GM11168 (cell line): ENCODE measurements around the gene MYO19.
"Not testable (repeated sequence)": the region's sequence is repeated elsewhere in the genome, so short reads cannot be mapped to it uniquely, and the experiment has no call there.

Experiments used
- in situ Hi-C: fragments of 300-500 bp; cut with MboI; formaldehyde crosslinking; loops from one replicate; pipeline ENCODE4 v1.12.0; 2022; ENCODE audit warnings: low sequenced_read_pairs; ENCODE audit not compliant: unreplicated experiment

Gene MYO19

DNA sequence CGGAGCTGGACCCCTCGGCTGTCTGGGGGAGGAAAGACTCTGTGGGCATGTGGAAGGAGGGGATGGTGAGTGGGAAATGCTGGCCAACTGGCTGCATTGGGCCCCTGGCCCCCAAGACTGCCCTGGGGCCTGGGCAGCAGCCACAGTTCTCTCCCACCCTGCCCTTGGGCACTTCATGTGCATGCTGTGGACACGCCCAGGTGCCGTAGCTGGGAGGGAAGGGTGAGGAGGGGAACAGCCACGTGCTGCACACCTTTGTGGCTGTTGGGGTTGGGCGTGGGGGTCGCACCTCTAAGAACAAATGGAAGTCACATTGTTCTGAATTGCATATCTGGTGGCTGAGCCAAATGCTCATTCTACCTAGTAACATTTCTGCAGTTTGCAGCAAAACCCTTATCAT, 60.1 kb downstream of the MYO19 start:
- in situ Hi-C loops = no loop called here

DNA sequence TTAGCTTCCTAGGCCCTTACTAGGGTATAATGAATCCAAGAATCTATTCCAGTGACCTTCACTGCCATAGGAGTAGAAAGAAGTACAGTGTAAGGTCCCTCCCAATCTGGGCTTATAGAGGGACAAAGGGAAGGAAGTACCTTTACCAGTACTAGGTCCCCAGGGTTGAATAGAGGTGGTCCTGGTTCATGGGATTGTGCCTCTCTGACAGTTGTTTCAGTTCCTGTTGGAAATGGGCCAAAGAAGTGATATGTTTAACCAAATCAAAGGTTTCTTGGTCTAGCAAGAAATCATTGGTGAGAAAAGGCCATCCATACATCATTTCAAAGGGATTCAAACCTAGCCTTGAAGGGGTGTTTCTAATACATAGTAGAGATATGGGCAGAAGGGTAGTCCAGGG, 64.2 kb downstream of the MYO19 start:
- in situ Hi-C loops = no loop called here

DNA sequence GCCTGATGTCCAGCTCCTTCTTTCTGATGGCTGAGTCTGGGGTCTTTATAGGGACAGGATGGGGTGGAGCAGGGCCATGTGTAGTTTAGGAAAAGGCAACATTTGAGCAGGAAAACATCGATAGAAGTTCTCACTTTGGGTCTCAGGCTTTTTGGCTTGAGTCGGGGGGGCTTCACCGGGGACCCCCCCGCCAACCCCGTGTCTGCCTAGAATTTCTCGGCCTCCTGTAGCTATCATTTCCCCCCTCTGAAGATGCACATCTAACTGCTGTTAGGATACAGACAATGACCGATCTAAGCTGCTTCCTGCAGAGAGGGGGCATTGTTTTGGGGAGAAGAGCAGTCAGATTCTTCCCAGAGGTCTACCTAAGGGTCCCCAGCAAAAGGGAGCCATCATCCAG, 64.9 kb downstream of the MYO19 start:
- in situ Hi-C loops = no loop called here

DNA sequence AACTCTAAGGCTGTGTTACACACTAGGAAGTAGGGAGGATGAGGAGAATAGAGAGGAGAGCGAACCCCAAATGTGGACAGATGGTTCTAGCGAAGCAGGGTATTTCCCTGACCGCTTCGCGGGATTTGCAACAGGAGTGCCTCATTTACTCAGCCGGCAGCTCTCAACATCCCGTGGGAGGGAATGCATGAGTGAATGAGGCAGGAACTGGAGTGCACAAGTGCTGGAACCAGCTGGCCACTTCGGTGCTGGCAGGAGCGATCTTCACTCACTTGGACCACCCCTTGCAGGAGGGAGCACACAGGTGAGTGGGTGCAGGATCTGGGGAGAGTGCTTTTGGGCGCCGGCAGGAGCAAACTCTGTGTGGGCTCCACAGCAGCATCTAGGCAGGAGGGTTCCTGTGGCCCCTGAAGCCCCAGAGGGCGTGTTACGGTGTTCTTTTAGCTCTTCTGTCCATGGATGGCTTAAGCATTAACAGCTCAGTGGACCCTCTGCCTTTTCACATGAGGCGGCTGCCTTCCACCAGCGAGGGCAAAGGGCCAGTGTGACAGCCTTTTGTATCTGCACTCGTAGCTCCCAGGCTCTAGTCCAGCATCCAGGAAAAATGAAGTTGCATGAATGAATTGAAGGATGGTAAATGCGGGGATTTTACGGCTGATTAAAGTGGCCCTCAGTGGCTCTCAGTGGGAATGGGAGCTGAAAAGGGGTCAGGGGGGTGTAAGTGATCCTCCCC, 65.6 kb downstream of the MYO19 start:
- in situ Hi-C loops = no loop called here

DNA sequence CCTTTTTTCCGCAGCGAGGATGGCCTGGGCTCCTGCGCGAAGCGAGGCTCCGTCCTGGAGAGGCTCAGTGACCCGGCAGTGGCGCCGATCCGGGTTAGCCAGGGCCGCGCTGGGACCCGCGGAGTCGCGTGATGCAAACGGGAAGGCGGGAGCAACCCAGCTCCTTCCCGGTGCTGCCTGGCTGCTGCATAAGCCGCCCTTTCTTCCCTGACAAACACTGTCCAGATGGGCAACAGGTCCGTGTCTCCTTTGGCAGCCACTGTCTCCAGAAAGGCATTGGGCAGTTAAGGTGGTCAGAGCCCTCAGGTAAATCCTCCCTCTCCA, 69.9 kb downstream of the MYO19 start:
- in situ Hi-C loops = no loop called here

DNA sequence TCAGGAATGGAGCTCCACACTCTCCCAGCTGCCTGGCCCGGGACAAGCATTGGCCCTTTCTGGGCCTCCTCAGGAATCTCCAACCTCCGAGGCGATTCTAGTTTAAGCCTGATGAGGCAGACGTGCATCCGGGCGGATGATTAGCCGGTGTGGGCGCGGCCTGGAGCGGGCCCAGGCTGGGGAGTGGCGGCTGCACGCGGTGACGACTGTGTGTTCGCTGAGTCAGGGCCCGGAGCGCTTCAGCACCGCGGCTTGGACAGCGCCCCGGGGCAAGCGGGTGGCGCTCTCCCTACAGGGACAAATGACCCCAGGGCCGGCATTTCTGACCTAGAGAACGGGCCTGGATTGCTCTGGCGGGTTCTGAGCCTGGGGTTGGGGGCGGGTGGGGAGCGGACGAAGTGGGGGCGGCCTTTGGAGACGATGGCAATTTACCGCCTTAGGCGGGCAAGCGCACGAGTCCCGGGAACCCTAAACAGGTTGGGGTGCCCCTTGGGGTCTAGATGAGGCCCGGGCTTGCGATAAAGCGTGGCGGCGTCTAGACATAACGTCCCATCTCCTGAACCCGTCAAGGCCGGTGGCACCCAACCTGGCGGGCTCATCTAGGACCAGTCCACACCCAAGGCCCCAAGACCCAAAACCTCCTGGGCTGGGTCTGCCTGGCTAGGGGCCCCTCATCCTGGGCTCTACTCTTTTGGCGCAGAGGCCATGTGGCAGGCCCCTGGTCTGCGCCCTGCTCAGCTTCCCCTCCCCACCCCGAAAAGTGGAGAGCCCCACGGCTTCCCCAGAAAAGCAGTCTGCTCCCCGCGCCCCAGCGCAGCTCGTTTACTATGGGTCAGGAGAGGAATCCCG, 70.5 kb downstream of the MYO19 start:
- in situ Hi-C loops = no loop called here

DNA sequence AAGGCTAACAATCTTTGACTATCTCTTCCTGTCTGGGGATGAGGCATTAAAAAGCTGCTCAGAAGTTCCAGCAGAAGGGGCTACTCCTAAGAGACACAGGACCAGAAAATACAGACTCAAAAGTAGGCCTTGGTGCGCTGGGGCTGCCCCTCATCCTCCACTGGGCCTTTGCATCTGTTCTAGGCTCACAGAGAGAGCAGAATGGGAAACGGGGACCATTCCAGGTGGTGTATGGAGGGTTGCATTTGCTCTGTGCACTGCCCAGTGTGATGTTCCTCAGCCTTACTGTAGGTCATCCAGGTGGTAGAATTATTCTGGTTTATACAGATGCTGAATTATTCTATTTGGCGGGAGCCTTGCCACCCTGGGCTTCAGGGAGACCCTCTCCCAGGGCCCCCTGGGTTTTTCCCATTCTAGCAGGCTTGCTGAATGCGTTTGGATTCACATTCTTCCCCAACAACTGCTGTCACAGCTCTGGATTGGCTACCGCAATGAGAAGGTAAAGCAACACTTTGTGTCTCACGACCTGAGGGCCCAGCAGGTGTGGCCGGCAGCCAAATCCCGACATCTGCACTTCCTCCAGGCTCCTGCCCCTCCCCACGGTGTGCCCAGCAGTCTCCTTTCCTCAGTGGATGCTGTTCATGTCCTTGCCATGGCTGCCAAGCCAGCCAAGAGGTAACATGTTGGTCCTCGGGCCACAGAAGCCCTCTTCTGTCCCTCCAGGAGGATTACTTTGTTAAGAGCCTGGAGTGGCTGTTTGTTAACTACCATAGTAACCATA, 73.1 kb downstream of the MYO19 start:
- in situ Hi-C loops = no loop called here

DNA sequence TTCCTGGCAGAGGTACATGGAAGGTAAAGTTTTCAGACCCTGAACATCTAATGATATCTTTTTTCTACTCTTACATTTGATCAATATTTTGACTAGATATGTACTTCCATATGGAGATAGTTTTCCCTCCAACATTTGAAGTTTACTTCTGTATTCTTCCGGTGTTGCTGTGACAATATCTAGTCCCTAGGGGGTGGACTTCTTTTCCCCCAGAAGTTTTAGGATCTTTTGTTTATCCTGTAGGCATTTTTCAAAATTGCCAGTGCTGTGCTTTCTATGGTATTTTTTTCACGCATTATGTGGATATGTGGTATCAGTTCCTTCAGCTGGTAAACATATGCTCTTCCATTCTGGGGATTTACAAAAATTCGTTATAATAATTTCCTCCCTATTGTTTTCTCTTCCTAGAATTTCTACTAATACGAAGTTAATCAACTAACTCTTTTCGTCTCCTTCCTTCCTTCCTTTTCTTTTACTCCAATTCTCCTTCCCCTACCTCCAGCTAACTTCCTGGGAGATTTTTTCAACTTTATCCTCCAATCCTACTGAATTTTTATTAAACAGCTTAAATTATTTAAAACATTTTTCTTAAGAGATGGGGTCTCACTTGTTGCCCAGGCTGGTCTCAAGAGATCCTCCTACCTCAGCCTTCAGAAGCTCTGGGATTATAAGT, 74.3 kb downstream of the MYO19 start:
- in situ Hi-C loops = no loop called here

DNA sequence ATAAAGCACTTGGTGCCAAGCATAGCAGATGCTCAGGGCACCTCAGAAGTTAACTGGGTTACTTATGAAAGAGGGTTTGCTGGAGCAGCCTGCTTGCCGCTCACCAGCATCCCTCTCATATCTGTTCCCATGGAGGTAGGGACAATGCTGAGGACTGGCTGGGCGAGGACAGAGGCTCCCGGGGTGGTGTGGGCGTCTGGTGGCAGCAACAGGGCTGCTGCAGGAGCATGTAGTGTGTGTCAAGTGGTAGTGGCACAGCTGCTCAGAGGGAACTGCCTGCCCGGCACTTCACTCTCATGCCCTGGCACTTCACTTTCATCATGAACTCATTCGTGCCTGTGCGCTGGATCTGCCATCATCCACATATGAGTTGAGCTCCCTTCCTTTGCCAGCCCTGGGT, 75.1 kb downstream of the MYO19 start:
- in situ Hi-C loops = no loop called here

DNA sequence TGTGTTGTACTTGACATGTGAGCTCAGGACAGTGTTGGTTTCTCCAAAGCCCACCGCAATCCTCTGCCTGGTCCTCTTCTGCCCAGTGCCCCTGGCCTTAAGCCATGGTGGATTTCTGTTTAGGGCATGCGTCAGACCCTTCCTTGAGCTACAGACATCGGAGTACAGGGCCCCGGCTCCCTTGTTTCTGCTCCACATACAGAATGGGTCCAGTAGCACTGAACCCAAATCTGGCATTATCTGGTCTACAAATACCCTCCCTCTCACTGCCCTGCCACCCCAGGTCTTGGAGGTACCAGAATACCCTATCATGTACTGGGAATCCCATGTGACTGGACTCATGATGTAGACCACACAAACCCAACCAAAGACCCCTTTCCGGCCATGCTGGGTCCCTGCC, 75.6 kb downstream of the MYO19 start:
- in situ Hi-C loops = no loop called here

DNA sequence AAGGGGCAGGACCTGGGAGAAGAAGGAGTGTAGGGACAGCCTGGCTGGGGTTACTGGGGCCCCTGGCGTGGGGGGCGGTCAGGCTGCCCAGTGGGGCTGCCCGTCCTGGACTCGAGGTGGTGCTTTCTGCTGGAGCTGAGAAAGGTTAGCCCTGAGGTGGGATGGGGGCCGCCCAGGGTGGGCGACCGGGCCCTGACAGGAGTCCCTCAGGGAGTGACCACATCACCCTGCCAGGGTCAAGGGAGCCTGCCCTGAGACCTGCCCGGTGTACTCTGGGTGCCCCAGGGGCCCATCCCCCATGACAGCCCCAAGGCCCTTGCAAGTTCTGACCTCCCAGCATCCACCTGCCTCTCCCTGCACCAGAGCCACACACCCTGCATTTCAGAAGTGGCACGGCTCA, 77.0 kb downstream of the MYO19 start:
- in situ Hi-C loops = not testable (repeated sequence)

DNA sequence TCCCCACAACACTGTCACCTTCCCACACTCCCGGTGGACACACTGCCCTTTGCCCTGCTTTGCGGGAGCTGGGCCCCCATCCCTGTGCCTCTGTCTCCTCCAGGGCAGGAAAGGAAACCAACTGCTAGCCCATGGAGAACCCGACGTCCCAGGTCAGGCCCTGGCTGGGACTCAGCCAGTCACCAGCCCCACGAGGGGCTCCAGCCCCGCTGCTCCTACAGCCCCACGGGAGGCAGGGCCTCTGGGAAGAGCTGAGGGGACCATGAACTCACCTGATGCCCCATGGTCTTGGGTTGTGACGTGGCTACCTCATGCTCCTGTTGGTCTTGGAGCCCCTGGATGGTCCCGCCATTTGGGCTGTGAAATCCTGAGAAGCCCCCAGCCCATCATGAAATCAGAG, 81.8 kb downstream of the MYO19 start:
- in situ Hi-C loops = not testable (repeated sequence)

DNA sequence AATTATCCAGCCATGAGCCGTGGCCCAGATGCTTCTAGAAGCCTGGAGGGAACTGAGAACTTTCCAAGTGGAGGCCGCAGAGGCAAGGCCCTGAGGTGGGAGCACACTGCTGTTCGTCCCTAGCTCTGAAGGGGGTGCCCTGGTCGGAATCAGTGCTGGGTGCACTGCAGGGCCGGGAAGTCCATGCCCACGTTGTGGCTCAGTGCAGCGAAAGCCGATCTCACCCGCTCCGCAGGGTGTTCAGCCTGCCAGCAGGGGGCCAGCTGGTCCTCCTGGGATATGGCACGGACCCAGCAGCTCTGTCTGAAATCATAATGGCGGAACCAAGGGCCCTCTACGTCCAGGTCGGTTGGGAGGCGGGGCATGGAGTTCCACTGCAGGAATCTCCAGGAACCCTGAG, 84.7 kb downstream of the MYO19 start:
- in situ Hi-C loops = not testable (repeated sequence)
